Midbrain (tissue), 1 donor: ENCODE data around the gene WASL.

Experiments
- DNase-seq: peaks from one replicate; lab custom pipeline; 2025; lab: John Stamatoyannopoulos, UW

Gene WASL

DNA sequence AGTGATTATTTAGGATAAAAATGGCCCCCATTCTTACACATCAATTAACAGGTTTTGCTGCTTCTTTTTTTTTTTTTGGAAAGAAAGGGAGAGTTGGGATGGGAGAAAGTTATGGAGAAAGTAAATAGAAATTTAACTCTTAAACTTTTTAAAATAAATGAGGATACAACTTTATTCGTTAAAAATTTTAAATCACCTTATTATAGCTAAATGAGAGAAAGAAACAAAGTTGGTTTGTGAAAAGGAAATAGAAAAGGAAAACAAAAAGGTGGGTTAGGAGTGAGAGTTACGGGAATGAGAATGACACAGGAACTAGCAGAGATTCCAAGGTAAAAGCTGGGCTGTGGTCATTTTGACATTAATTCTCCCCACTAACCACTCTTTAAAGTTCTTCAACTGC lies 58.3 kb downstream of the WASL start:
- no peak for DNase-seq

DNA sequence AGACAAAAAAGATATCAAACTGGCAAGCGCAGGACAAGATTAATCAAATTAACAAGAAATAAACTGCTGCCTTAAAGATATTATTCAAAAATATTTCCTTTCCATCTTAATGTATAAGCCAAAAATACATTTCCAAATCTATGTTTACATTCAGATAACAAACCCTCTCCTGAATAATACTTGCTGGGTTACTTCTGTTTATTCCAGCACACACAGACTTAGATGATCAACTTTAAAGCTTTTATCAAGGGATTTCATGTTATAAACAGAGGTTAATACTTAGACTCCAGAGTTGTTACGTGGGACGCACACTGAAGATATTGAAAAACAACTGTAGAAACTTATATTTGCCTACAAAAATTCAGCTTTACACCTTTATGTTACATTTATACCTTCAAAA lies 59.6 kb downstream of the WASL start:
- no peak for DNase-seq

DNA sequence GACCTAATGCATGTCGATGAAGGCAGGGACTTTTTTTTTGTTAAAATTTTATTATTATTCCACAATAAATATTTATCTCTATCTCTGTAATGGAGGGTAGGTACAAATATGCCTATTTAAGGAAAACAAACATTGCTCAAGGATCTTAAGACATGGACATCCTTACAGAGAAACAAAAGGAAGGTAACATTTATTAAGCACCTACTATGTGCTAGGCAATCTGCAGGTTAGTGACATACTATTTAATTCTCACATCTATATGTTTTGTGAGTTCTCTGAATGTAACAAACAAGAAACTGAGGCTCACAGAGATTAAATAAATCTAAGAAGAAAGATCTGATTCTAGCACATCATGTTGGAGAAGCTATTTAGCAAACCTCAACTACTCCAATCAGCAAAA lies 61.1 kb downstream of the WASL start:
- DNase-seq, result no peak

DNA sequence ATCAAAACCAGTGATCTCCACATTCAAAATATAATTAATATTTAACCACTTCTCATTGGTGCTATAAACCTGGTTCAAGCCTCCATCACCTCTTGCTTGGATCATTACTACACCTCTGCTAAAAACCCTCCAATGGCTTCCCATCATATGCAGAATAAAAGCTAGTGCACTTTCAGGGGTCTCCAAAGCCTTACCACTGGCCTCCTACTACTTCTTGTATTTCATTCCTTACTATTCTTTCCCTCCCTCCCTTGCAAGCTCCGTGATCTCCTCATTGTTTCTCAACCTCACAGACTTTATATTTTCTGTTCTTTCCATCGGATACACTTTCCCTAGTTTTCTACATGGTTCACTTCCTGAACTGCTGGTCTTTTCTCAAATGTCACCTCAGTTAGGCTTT lies 61.6 kb downstream of the WASL start:
- DNase-seq, result no peak

DNA sequence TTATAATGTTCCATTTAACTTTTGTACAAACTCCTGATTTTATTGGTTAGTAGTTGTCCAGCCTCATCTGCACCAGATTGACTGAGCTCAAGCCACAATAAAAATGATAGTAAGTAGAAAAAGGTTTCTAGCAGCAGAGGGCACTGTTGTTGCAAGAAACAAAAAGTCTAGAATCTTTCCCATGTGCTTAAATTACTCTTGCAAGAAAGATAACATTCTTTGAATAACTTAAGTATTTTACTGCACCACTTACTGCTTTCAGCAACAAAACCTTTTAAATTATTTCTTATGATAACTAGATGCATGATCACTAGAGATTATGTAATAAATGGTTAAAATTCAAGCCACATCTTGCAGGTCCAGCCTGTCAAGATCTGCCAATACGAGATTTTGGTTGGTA lies 66.1 kb downstream of the WASL start:
- peak; percentile 30 for DNase-seq

DNA sequence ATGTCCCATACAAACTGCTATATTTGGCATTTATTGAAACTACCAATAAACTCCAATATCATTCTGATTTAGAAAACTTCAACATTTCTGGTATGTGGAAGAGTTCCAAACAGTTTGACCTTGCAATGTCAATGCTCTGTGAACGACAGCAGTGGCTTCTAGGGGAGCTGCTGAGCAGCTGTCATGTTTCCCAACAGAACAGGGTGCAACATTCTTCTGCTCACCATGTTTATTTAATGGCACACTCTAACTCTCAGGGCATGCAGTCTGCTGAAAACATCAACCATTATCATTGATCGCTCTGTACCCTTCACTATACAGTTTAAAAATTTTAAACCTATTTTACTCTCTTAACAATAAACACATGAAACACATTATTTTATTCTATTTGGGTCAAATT lies 67.2 kb downstream of the WASL start:
- no peak for DNase-seq

- DNase-seq, result no peak
These were observed 68.2 kb downstream of the WASL start for GRCh38 chr7:123680580-123680979.

GRCh38 chr7:123679614-123680013 lies 69.2 kb downstream of the WASL start:
- no peak for DNase-seq

DNA sequence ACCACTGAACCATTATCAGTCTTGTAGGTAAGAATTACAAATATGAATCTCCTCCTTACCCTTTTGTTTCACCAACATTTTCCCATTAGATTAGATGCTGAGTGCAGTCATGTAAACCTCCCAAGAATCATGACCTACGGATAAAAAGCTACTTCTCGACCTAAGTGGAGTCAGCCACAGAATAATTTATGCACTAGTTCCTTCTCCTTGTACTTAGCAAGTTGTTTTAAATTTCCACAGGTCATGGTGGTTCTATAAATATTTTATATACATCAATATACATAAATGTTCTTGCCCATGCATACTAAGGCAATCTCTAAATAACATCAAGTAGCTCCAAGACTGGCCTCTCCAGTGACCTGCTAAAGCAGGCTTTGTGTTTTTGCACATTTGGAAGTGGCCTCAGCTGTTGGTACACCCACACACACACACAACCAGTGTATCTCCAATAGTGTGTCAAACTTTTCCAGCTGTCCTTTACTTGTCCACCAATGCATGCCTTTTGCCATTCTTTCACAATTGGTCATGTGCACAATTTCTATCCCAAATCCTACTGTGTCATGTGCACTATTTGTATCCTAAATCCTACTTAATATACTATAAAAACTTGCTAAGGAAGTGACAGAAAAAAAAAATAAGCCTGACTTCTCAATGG lies 71.6 kb downstream of the WASL start:
- no peak for DNase-seq

DNA sequence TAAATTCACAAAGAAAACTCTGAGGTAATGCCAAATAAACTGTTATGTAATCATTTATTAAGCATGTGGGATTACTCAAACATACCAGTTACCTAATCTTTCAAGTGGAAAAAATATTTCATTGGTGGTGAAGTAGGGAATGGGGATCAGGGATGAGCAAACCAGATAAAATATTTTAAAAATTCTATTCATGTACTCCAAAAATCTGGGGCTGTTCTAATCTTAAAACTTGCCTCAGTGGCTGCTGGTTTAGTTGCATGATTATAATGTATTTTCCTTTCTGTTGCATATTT lies 73.7 kb downstream of the WASL start:
- no peak for DNase-seq

DNA sequence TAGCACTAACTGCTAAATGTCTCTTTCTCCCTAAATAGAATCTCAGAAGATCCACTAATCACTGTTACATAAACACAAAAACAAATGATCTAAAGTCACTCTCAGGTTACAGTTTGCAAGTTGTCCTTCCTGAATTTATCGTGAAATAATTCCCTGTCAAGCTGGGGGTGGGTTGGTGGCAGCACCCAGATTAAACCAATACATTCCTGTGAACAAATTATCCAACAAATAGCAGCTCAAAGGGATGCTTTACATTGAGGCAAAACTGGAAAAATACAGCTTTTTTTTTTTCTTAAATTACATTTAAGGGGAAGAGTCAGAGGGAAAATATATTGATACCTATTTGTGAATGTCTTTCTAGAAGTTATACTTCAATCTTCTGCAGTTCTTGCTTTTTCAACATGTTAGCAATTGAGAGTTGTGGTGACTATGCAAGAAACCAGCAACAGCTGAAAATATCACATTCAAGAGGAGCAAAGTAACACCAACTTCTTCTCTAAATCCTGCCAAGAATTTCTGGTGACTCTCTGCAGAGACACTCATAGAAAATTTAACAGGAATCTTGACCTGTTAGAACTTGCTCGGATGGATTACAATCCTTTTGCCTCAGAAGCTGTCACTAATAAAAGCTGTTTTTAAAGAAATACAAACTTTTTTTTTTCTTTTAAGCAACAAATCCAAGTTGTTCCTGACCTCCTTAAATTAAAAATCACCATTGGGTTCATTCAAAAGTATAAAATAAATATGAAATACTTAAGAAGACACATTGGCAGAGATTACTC lies 74.2 kb downstream of the WASL start:
- DNase-seq, result no peak

- no peak for DNase-seq
These were observed 74.9 kb downstream of the WASL start for GRCh38 chr7:123673752-123674398.

GRCh38 chr7:123673137-123673732 lies 75.6 kb downstream of the WASL start:
- no peak for DNase-seq

GRCh38 chr7:123669485-123669884 lies 79.3 kb downstream of the WASL start:
- DNase-seq, result no peak

DNA sequence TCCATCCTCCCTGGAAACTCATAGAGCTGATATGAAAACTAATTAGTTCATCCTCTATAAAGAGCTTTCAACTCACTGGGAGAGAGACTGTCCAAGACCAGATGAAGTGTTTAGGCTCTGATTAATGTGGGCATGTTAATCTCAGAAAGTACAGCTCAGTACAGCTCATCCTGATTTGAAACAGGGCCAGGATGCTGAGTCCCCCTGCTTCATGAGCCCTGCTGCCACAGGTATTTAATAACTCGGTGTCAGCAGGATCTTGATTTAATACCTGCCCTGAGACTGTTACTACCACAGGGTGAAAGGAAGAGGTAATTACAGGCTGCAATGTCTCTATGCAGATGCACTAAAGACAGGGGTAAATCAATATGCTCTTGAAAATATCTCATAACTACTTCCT lies 82.3 kb downstream of the WASL start:
- no peak for DNase-seq

DNA sequence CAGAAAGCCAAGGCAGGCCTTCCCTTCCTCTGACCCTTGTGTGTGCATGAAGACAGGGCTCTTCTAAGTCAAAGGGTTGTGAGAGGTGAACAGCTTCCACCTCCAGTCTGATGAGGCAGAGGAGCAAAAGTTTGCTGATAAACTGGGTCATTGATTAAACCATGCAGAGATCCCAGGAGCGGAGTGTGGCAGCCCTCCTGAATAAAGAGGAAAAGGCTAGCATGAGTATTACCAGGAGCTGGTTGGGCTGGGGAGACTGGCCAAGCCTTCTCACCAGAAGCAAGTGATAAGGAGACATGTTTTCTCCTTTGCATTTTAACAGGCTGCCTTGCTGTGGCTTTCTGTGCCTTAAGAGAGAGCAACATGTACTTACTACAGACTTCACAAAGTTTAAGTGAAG lies 82.9 kb downstream of the WASL start:
- DNase-seq, result no peak

DNA sequence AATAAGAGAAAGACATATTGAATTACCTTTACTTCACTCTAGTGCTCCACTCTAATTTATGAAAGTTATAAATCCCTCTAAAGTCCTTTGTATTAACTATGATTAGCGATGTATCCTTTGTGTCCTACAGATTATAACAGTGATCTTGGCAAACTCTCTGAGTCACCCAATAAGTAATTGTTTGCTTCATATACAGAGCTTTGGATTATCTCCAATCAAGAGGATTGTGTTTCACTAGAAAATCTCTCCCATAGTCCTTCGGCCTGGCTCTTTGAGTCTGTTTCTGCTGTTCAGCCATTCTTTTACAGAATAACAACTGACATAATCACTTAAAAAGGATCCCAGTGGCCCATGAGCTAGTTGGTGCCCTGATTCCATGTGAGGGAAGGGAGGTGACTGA lies 83.6 kb downstream of the WASL start:
- DNase-seq, result no peak

- no peak for DNase-seq
These were observed 85.6 kb downstream of the WASL start for GRCh38 chr7:123663200-123663599.

- DNase-seq, result no peak
These were observed 86.0 kb downstream of the WASL start for GRCh38 chr7:123662755-123663154.

- DNase-seq, result no peak
These were observed 86.5 kb downstream of the WASL start for GRCh38 chr7:123662293-123662692.

DNA sequence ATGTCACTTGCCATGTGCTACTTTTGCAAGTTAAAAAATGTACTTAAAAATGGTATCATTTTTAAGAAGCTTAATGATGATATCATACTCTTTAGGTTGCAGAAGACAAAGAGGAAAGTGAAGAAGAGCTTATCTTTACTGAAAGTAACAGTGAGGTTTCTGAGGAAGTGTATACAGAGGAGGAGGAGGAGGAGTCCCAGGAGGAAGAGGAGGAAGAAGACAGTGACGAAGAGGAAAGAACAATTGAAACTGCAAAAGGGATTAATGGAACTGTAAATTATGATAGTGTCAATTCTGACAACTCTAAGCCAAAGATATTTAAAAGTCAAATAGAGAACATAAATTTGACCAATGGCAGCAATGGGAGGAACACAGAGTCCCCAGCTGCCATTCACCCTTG lies 87.0 kb downstream of the WASL start:
- DNase-seq, result no peak

DNA sequence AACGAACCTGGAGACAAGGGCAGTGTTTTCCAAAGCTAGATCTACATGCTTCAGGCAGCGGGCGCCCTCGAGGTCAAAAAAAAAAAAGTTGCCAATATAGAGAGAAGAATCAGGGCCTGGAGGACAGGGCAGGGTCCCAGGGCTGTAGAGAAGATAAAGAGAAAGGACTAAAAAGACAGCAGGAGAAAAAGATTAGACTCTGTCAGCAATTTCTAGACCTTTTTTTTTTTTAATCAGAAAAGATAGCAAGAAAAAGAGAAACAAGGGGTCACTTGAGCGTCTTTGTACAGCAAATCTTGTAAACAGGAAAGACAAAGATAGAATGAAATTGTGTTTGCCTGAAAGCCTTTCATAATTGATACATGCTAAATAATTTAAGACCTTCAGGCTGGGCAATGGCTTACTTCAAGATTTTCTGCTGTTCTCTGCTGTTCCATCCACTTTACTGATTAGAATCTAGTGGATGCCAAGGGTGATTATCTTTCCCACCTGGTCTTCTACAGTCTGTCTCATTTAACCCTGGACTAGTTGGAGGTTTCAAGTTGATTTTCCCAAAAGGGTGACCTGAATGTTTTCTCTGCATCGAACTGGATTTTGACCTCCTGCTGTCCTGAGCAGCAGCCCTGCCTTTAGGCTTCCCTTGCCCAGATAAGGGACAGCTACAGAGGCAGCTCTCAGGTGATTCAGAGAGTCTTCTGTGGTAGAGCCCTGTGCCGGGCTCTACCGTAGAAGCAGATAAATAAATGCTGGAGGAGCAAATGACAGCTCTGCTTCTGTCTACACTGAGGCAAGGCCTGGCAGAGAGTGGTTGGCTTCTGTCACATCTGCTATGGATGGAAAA lies 88.1 kb downstream of the WASL start:
- no peak for DNase-seq
